HG02798 (cell line): ENCODE measurements around the gene MOBP.
"Not testable (repeated sequence)": the region's sequence is repeated elsewhere in the genome, so short reads cannot be mapped to it uniquely, and the experiment has no call there.

Experiments used
- ATAC-seq: cut with Tn5 transposase; IDR thresholded peaks from one replicate; pipeline ENCODE4 v1.9.1; 2021; ENCODE audit warnings: mild to moderate bottlenecking; ENCODE audit not compliant: unreplicated experiment, poor library complexity

Gene MOBP, protein sequence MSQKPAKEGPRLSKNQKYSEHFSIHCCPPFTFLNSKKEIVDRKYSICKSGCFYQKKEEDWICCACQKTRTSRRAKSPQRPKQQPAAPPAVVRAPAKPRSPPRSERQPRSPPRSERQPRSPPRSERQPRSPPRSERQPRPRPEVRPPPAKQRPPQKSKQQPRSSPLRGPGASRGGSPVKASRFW

DNA sequence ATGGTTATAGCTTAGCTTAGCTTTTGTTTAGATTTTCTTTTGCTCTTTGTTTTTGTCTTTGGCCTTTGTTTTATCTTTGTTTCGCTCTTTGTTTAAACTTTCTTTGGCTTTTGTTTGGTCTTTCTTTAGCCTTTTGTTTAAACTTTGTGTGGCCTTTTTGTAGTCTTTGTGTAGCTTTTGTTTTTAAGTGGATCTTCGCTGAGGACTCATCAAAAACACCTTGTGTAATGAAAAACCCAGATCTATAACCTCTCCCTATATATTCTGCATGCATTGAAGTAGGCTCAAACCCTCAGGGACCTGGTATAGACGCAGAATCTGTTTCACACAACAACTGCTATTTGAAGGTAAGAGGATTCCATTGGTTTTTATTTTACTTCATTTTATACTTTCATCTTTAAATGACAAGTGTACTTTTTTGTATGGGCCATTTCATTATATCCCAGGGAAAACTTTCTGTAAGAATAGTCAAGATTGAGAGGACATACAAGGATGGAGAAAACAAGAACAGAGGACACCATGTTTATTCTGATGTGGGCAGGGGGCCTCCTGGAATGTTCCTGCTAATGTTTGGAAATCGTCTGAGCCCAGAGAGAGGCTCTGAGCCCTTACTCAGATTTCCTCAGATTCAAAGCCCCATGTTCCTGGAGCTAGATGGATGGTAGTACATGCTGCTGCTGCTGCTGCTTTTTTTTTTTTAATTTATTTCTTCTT is at the start of gene MOBP:
MOBP (plus strand) TSS at position 287 of the 714 bp plus-strand sequence. CDS start 34,390 bp downstream, outside the sequence.
- no peak for ATAC-seq

DNA sequence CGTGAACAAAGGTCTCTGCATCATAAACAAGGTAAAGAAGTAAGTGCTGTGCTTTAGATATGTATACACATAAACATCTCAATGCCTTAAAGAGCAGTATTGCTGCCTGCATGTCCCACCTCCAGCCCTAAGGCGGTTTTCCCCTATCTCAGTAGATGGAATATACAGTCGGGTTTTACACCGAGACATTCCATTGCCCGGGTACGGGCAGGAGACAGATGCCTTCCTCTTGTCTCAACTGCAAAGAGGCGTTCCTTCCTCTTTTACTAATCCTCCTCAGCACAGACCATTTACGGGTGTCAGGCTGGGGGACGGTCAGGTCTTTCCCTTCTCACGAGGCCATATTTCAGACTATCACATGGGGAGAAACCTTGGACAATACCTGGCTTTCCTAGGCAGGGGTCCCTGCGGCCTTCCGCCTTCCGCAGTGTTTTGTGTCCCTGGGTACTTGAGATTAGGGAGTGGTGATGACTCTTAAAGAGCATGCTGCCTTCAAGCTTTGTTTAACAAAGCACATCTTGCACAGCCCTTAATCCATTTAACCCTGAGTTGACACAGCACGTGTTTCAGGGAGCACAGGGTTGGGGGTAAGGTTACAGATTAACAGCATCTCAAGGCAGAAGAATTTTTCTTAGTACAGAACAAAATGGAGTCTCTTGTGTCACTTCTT is 48.8 kb upstream of the MOBP start:
- not testable (repeated sequence) for ATAC-seq

DNA sequence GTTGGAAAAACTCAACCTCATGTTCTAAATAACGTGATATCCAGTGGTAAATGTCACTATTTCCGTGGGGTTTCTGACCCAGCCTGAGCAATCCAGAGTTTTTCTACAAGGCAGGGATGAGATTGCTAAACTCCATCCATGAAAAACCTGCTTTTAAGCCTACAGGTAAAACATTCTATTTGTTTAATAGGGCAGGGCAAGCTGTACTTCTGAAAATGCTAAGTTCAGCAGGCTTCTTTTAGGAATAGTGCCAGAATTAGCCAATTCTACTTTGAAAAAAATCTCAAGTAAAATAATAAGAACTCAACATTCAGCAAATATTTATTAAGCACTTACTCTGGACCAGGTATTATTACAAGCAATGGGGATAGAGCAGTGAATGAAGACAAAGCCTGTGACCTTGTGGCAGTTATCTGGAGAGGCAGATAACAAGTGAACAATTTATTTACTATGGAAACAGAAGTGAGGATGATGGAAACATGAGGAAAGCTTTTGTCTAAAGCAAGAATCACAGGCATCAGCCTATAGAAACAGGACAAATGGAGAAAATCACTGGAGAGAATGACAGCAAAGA is 47.7 kb upstream of the MOBP start:
- no peak for ATAC-seq

DNA sequence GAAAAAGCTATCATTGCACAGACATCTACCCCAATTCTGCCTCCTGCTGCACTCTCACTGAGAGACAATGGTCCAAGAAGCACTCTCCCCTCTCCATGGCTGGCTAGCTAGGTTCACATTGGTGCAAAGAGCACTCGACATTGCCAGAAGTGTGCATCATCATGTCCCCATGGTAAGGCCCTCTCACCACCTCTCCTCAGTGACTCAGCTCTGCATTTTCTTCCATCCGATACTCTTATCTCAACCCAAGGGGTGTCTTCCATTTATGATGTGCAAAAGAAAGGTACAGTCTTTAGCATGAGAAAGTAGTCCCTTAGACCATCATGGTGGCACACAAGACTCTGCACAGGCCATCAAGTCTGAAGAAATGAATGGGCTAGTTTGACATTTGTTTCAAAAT is 46.9 kb upstream of the MOBP start:
- no peak for ATAC-seq

DNA sequence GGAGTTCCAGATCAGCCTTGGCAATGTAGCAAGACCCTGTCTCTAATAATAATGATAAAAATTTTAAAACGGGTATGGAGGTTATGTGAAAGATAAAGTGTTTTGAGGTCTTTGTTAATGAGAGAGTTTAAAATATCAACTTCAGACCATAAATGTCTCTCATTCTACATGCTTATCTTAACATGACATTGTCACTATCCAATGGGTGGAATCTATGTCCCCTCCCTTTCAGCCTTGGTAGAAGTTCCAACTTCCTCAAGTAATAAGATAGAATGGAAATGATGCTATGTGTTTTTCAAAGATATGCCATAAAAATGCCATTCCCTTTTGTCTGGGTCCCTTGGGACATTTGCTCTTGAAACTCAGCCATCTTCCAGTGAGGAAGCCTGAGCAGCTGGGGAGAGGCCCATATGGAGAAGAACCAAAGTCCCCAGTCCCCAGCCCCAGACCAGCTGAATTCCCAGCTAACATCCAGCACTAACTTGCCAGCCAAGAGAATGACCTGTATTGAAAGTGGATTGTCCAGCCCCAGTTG is 44.0 kb upstream of the MOBP start:
- ATAC-seq: no peak

DNA sequence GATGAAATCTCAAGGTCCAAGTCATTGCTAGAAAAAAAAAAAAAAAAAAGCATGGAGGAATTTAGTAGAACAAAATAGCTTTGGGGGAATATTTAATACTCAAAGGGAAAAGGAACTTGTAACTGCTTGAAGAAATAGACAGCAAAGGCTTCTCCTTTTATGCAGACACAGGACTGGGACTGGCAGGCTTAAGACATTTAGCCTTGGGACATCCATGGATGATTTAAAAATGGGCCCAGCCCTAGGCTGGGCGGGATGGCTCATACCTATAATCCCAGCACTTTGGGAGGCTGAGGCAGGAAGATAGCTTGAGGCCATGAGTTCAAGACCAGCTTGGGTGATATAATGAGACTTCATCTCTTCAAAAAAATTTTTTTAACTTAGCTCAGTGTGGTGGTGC is 41.2 kb upstream of the MOBP start:
- ATAC-seq: no peak

DNA sequence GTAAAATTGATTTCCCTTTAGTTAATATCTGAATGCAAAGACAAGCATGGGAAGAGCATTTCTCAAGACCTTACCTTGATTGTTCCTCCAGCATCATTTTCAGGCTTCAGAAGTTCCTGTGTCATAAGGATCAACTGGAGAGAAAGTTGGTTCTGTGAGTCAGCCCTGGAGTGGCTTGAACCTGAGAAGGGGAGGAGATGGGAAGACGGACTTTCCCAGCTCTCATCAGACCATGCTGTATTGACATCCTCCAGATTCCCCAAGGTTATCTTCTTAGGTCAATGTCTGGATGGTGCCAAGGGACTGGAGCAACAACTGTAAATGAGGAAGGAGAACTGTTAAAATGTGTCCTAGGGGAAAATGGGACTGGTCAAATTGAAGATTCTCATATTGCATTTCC is 40.0 kb upstream of the MOBP start:
- no peak for ATAC-seq

DNA sequence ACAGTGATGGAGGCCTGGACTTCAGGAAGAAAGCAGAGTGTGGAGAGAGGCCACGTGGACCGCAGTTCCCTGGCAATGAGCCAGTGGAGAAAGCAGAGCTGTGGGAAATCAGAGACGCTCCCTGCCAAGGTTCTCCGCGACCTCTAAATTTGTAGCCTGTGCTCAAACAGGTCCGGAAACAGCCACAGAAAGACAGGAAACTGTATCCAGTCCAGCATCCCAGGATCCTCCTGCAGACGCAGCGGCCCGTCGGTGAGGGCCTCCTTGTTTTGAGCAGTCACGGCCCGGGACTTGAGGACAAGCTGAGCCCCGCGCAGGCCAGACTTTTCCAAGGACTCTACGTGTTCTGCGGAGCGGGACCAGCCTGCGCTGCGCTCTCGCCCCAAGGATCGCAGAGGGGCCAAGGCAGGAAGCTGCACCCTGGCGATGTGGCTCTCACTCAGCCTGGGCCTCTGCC is 38.7 kb upstream of the MOBP start:
- no peak for ATAC-seq

DNA sequence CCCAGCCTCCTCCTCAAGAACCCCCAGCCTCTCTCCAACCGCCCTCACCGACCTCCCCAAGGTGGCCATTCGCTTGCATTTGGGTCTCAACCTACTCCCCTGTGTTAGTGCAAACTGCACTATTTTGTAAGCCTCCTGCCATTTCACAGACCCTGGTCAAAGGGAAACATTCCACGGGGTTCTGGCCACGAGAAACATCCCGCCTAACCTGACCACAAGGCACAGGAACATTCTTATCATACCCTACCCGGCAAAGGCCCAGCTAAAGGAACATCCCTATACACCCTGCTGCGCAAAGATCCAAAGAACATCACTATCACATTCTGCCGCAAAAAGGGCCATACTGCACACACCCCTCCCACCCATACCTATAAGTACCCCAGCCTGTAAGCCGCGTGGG is 38.0 kb upstream of the MOBP start:
- ATAC-seq: no peak

DNA sequence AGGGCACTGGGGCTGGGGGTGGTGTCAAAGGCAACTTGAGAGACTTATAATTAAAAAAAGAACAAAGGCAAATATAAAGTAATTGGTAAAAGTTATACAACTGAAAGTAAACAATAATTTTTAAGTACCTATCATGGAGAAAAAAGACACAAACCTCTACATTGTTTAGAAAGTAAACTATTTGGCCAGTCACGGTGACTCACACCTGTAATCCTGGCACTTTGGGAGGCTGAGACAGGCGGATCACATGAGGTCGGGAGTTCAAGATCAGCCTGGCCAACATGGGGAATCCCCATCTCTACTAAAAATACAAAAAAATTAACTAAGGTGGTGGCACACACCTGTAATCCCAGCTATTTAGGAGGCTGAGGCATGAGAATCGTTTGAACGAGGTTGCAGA is 35.1 kb upstream of the MOBP start:
- no peak for ATAC-seq

DNA sequence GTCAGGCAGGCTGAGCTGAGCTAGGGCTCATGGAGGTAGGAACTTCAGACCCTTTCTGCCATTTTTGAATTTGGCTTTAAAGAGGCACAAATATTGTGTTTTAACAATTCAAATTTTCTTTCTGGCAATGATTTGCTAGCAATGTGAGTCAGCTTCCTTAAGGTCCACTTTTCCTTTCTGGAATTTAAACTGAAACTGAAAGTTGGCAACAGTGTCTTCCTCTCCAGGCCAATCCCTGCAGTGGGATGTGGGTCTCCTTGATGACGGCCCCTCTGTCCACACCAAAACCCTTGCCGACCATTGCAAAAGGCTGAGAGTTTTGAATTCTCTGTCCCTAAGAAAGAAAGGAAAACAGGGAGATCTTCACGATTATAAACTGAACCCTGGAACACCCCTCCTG is 33.8 kb upstream of the MOBP start:
- no peak for ATAC-seq

DNA sequence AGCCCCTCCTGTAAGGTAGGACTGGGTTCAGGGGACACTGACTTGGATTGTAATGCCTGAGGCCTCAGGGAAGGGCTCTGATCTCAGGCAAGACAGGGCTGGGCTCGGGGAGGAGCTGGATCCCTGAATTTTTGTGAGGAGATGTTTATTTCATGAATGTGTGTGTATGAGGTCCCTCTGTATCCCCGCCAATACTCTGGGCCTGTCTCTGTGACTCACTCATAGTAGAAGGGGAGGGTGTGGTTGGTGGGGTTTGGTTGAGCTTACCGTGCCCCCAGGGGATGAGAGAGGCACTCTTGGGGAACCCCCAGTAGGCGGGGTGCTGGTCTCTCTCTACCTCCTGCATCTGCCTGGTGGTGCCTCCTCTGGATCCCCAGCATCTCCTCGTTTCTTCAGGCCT is 32.9 kb upstream of the MOBP start:
- ATAC-seq: no peak

DNA sequence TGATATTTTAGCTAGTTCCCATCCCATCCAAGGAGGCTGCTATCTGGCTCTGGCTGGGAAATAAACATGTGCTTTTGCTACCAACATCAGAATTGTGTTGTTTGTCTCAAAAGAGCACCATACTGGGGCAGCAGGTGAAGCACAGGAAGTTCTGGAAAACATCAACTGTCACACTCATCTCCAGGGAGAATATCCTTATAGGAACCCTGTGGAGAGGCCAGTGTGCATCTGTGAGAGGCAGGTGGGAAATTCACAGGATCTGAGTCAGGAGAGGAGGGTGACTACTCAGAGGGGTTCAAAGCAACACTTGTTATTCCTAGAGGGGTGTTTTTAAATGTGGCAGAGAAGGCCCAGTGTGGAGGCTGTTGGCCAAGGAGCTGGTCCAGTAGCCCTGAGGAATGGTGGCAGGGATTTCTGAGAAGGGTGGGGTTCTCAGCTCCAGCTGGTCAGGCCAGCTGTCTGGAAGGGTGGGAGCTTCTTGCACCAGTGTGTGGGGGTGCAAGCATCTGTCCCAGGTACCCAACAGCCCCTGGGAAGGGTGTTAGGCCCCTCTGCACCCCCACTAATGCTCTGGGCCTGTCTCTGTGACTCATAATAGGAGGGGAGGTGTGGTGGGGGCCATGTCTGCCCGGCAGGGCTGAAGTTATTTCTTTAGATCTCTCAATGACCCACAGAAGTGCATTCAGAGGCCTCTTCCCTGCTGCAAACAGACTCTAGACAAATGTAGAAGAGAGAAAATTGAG is 32.3 kb upstream of the MOBP start:
- no peak for ATAC-seq

DNA sequence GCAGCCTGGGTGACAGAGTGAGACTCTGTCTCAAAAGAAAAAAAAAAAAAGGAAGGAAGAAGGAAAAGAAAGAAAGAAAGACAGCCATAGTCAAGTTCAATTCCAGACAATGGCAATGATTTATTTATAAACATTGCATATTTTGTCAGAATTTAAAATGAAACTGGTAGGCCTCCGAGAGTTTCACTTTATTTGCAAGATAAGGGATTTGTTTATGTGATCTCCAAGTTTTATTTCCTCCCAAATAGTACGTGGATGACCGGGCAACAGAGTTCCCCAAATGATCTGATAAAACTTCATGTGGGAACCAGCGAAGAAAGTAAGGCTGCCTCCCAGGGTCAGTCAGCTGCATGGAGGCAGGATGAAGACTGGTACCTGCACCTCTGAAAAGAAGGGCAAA is 28.6 kb upstream of the MOBP start:
- ATAC-seq: no peak

DNA sequence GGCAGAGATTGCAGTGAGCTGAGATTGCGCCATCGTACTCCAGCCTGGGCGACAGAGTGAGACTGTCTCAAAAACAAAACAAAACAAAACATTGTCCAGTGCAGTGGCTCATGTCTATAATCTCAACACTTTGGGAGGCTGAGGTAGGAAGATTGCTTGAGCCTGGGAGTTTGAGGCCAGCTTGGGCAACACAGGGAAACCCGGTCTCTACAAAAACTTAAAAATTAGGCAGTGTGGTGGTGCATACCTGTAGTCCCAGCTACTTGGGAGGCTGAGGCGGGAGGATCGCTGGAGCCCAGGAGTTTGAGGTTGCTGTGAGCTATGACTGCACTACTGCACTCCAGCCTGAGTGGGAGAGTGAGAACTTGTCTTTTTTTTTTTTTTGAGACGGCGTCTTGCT is 27.2 kb upstream of the MOBP start:
- no peak for ATAC-seq

DNA sequence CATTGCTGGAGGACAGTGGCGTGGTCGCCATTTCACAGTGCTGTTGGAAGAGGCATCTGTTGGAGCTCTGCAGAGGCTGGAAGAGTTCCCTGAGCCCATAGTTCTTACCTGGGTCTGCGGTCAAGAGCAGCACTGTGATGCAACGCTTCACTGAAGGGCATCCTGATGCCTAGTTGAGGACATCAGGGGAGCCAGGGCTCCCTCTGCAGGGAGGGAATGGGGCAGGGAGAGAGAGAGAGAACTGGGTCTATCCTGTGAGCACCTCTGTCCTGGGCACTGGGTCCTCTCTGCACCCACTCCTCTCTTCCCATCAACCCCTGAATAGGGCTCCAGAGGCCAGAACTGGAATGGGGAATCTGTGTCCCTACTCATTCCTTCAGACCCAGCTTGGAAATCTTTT is 23.9 kb upstream of the MOBP start:
- ATAC-seq: no peak

DNA sequence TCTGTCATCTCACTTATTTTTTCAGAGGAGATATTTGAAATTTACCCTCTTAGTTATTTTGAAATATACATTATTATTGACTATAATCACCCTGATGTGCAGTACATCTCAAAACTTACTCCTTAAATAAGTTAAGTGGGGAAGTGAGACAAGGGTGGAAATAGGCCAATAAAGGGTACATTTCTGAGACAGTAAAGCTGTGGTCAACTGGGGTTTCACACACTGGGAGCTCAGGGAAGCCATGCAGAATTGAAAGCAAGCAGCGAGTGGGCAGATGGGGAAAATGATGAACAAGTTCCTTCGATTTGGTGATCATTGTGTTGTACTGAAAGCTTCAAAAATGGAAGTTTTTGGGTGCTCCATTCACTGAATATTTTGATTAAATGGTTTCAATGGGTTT is 21.6 kb upstream of the MOBP start:
- no peak for ATAC-seq

DNA sequence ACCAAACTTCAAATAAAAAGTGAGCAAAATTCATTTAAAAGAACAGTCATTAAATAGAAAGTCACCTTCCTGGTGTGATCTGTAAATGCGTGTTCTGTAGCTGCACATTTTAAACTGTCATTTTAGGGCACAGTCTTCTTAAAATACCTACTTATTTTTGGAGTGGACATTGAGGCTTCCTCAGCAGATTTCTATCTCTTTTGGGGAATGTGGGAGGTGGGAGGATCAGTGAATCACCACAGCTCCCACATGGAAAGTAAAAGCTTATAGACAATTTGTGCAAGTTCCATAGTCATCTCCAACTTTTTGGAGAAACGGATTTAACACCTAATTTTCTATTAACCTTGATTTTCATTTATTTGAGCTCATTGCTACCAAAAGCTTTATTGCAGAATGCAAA is 21.0 kb upstream of the MOBP start:
- ATAC-seq: no peak

DNA sequence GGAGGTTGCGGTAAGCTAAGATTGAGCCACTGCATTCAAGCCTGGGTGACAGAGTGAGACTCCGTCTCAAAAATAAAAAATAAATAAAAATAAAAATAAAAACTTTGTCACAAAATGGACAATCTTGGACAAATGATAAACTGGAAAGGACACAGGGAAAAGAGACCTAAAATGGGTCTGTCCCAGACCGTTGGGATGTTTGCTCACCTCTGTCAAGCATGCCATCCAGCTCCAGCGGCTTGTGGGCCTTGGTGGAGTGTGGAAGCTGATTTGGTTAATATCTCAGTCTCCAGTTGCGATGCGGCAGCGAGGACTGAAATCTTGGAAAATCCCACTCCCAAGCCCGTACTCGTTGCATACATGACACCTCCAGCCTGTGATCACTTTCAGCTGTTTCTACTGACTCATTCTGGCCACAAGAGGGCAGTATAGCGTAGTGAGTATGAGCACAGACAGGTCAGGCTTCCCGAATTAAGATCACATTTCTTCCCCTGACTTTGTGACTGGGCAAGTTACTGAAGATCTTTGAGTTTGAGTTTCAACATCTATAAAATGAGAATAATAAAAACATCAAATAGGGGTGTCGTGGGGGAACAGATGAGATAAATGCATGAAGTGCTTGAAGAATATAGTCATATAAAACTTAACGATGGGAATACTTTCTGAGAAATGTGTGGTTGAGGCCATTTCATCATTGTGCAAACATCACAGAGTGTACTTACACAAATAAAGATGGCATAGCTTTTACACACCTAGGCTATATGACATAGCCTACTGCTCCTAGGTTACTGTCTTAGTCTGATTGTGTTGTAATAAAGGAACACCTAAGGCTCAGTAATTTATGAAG is 19.6 kb upstream of the MOBP start:
- ATAC-seq: peak; percentile 91
